Lung (tissue), 12 donors: Measurements from ENCODE around the gene PDE4B. TPM values are rescaled to one million over a fixed set of nuclear protein-coding genes. Genes with fewer than 3 reads are reported as not detected.
"Not testable (repeated sequence)": the region's sequence is repeated elsewhere in the genome, so short reads cannot be mapped to it uniquely, and the experiment has no call there.

Experiments used
- ATAC-seq: fragments of 200-7000 bp; cut with Tn5 transposase; one replicate; pipeline ENCODE4 v1.9.1; 2020; ENCODE audit warnings: moderate number of reproducible peaks; ENCODE audit not compliant: insufficient read depth, low FRiP score
- DNase-seq, 3 donors: peaks; one replicate each; pipeline ENCODE4 v3.0.0-alpha.2; 2013 to 2017
- H3K27ac ChIP-seq, 2 donors: one replicate each; pipeline ENCODE4 v1.5.1; 2013; ENCODE audit warnings: mild to moderate bottlenecking in 2 of 2, moderate library complexity in 2 of 2, control low read depth in 1 of 2, inconsistent platforms in 1 of 2, low read depth in 1 of 2, low read length in 1 of 2
- H3K27me3 ChIP-seq, 3 donors: one replicate each; pipeline ENCODE4 v1.5.1; 2013; ENCODE audit warnings: low read length in 2 of 3; ENCODE audit not compliant: control insufficient read depth in 3 of 3, insufficient read depth in 3 of 3
- H3K36me3 ChIP-seq, 4 donors: one replicate each; pipeline ENCODE4 v1.5.1; 2013; ENCODE audit warnings: low read length in 4 of 4, mild to moderate bottlenecking in 1 of 4, moderate library complexity in 1 of 4; ENCODE audit not compliant: control insufficient read depth in 4 of 4, insufficient read depth in 4 of 4
- H3K4me1 ChIP-seq, 5 donors: one replicate each; pipeline ENCODE4 v1.5.1; 2013; ENCODE audit warnings: low read length in 5 of 5, mild to moderate bottlenecking in 2 of 5, moderate library complexity in 1 of 5; ENCODE audit not compliant: control insufficient read depth in 5 of 5, insufficient read depth in 5 of 5
- H3K4me3 ChIP-seq: one replicate; pipeline ENCODE4 v1.5.1; 2013; ENCODE audit warnings: mild to moderate bottlenecking, control low read depth, moderate library complexity
- H3K9ac ChIP-seq, 2 donors: one replicate each; pipeline ENCODE4 v1.5.1; 2013; ENCODE audit warnings: low read length in 2 of 2, control low read depth in 1 of 2; ENCODE audit not compliant: insufficient read depth in 1 of 2
- H3K9me3 ChIP-seq, 4 donors: one replicate each; pipeline ENCODE4 v1.5.1; 2013; ENCODE audit warnings: low read length in 3 of 4, mild to moderate bottlenecking in 1 of 4, moderate library complexity in 1 of 4; ENCODE audit not compliant: control insufficient read depth in 4 of 4, insufficient read depth in 3 of 4
- WGBS, 2 donors: extraction: QIAGEN DNeasy Blood & Tissue Kit; methylation state at CpG; one replicate each; pipeline ENCODE4 v1.1.7; 2013; 5-methylcytosine and 5-hydroxymethylcytosine counted together
- polyA plus RNA-seq, 2 donors: library from polyadenylated mRNA; stranded (reverse); fragments of 200-250 nt; gene quantifications; one replicate each; pipeline ENCODE4 v1.2.1, GENCODE V29; 2013
- total RNA-seq, 2 donors: library from RNA; depleted of rRNA in 1 of 2; stranded (reverse); fragments of >200 nt in 1 of 2; gene quantifications; one replicate each; pipeline ENCODE4 v1.2.1, GENCODE V29; 2014 to 2021
- TF ChIP-seq, protein P1 (sequence below): IDR thresholded peaks from 2 replicates; pipeline ENCODE4 v1.5.1; 2012; ENCODE audit warnings: mild to moderate bottlenecking; ENCODE audit errors: control extremely low read depth, extremely low read depth
- donor health status: control.
- donor health status: control.
- donor health status: Bipolar disorder and iron deficiency.
- donor health status: healthy.
- donor health status: DM: yes; HTN: yes; CAD: no.

The PDE4B gene
- total and polyA plus RNA-seq, 4 donors, result 4.0 to 96.2 (median 20.2) TPM

DNA sequence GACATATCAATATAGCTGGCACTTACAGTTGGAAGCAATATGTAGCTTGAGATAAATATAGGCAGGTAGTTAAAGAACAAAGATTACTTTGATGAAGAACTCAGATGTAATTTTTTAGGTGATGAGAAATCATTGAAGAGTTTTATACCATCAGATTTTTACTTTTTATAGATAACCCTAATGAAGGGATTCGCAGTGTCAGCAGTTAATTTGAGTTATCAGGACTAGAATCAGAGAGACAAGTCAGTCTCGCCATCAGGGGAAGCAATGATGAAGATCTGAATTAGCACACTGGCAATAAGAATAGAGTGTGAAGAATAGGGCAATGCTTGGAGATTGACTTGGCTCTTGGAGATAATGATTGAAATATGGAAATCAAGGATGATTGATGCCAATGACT is 342.5 kb downstream of the PDE4B start:
- ATAC-seq, result no peak
- no peak overlapping the region for H3K4me3 ChIP-seq
- H3K4me1 ChIP-seq, result no peaks in the 10 kb centered on the region
- H3K27ac ChIP-seq, result no peak overlapping the region
- TF ChIP-seq, protein P1, sequence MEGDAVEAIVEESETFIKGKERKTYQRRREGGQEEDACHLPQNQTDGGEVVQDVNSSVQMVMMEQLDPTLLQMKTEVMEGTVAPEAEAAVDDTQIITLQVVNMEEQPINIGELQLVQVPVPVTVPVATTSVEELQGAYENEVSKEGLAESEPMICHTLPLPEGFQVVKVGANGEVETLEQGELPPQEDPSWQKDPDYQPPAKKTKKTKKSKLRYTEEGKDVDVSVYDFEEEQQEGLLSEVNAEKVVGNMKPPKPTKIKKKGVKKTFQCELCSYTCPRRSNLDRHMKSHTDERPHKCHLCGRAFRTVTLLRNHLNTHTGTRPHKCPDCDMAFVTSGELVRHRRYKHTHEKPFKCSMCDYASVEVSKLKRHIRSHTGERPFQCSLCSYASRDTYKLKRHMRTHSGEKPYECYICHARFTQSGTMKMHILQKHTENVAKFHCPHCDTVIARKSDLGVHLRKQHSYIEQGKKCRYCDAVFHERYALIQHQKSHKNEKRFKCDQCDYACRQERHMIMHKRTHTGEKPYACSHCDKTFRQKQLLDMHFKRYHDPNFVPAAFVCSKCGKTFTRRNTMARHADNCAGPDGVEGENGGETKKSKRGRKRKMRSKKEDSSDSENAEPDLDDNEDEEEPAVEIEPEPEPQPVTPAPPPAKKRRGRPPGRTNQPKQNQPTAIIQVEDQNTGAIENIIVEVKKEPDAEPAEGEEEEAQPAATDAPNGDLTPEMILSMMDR, result no peak
- no peaks in the 10 kb centered on the region for H3K9me3 ChIP-seq
- whole genome bisulfite sequencing, 2 donors, result 87 to 89% methylated on average over 2 of the region's 2 CpGs
- H3K9ac ChIP-seq, result no peak overlapping the region
- no peaks in the 10 kb centered on the region for H3K36me3 ChIP-seq
- no peaks in the 10 kb centered on the region for H3K27me3 ChIP-seq
- DNase-seq, result no peak

DNA sequence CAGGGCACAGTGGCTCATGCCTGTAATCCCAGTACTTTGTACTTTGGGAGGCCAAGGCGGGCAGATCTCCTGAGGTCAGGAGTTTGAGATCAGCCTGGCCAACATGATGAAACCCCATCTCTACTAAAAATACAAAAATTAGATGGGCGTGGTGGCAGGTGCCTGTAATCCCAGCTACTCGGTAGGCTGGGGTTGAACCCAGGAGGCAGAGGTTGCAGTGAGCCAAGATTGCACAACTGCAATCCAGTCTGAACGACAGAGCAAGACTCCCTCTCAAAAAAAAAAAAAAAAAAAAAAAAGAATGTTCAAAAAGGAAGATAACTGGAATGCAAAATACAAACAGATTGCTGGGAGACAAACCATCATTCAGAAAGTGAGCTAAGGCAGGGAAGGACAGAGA is 343.7 kb downstream of the PDE4B start:
- not testable (repeated sequence) for DNase-seq, H3K4me1 ChIP-seq, H3K9ac ChIP-seq, H3K27me3 ChIP-seq, H3K36me3 ChIP-seq, H3K27ac ChIP-seq, H3K9me3 ChIP-seq, ATAC-seq, H3K4me3 ChIP-seq
- 62 to 74% methylated on average over 4 of the region's 4 CpGs for WGBS, 2 donors

DNA sequence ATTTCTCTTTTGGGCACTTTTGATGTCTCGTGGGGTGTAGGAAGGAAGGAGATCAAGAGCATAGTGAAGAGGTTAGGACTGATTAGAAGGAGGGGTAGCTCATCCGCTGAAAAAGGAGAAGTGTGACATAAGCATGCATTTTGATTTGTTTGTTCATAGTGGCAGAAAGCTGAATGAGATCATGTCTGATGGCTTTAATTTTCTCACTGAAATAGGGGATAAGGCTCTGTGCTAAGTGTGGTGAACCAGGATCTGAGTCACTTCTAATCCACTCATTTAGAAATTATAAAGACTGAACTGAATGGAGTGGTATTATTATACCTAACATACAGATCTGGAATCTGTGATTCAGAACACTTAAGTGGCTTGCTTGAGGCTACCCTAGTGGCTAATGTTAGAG is 344.5 kb downstream of the PDE4B start:
- DNase-seq, result no peak
- H3K9me3 ChIP-seq, result no peaks in the 10 kb centered on the region
- TF ChIP-seq, protein P1, result no peak
- no peak for ATAC-seq
- H3K4me1 ChIP-seq, result no peaks in the 10 kb centered on the region
- no peak overlapping the region for H3K4me3 ChIP-seq
- H3K27me3 ChIP-seq, result no peaks in the 10 kb centered on the region
- H3K9ac ChIP-seq, result no peak overlapping the region
- 26 to 40% methylated on average over 2 of the region's 2 CpGs for WGBS, 2 donors
- H3K36me3 ChIP-seq, result no peaks in the 10 kb centered on the region
- H3K27ac ChIP-seq, result no peak overlapping the region

DNA sequence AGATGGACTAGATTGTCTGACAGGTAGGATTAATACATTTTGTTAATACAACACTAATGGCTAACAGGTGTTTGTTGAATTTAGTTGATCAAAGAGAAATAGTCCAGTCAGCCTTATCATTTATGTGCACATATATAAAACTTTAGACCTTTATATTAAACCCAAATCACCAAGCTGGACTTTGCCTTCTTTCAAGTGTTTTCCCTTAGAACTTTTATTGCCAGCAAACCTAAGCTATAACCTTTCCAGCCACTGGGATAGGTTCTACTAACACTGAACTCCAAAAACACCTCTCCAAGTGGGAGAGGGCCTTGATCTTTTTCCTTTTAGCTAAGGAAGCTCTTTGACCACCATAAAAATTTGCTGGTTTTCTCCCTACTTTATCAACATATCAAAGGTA is 345.9 kb downstream of the PDE4B start:
- H3K27ac ChIP-seq, result no peak overlapping the region
- H3K4me1 ChIP-seq, result no peaks in the 10 kb centered on the region
- H3K36me3 ChIP-seq, result no peaks in the 10 kb centered on the region
- TF ChIP-seq, protein P1, result no peak
- H3K4me3 ChIP-seq, result no peak overlapping the region
- no peak overlapping the region for H3K9ac ChIP-seq
- ATAC-seq, result no peak
- H3K9me3 ChIP-seq, result no peaks in the 10 kb centered on the region
- DNase-seq, result no peak
- no peaks in the 10 kb centered on the region for H3K27me3 ChIP-seq
